ENCODE results near the gene EXOC3L1.

The EXOC3L1 gene

DNA sequence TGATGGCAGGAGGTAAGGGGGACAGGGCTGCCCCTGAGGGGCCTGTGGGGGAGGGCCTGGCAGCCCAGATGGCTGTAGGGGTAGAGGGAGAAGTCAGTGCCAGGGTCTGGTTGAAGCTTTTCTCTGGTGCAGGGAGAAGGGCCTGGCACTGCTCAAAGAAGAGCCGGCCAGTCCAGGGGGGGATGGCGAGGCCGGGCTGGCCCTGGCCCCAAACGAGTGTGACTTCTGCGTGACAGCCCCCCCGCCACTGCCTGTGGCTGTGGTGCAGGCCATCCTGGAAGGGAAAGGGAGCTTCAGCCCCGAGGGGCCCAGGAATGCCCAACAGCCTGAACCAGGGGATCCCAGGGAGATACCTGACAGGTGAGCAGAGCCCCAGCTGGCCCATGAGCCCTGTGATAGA is 22.3 kb downstream of the EXOC3L1 start:
- no peak for TF ChIP-seq CTCF (IDR thresholded peaks at IDR 0.05; ENCODE audit: insufficient read depth, missing control alignments)
- DNase-seq (ENCODE audit: insufficient read length, low spot score), result no peak
- no peak for FAIRE-seq

GRCh38 chr16:67166598-67167168 is 23.3 kb downstream of the EXOC3L1 start:
- FAIRE-seq (no peak), DNase-seq (ENCODE audit: insufficient read length, low spot score) (no peak)
- no peak for TF ChIP-seq CTCF (IDR thresholded peaks at IDR 0.05; ENCODE audit: insufficient read depth, missing control alignments)

DNA sequence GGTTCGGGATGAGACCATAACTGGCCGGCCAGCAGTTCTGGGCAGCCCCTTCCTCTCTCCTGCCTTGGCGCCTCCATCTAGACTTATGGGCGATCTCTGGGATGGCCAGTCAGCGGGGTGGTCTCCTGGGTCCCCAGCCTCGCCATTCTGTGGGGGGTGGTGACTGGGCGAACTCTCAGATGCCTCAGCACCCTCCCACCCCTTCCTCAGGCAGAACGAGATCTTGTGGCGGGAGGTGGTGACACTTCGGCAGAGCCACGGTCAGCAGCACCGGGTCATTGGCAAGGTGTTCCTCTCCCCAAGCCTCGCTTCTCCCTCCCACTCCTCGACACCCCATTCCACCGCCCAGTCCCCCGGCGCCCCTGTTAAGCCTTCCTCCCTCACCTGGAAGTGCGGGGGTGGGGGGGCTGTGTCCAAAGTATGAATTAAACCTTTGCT is 23.8 kb downstream of the EXOC3L1 start:
- no peak for FAIRE-seq
- DNase-seq (ENCODE audit: insufficient read length, low spot score), result no peak
- TF ChIP-seq CTCF (IDR thresholded peaks at IDR 0.05; ENCODE audit: insufficient read depth, missing control alignments), result no peak

- no peak for DNase-seq (ENCODE audit: insufficient read length, low spot score)
- no peak for TF ChIP-seq CTCF (IDR thresholded peaks at IDR 0.05; ENCODE audit: insufficient read depth, missing control alignments)
- FAIRE-seq, result no peak
Measured at GRCh38 chr16:67165121-67166078, 24.5 kb downstream of the EXOC3L1 start.

DNA sequence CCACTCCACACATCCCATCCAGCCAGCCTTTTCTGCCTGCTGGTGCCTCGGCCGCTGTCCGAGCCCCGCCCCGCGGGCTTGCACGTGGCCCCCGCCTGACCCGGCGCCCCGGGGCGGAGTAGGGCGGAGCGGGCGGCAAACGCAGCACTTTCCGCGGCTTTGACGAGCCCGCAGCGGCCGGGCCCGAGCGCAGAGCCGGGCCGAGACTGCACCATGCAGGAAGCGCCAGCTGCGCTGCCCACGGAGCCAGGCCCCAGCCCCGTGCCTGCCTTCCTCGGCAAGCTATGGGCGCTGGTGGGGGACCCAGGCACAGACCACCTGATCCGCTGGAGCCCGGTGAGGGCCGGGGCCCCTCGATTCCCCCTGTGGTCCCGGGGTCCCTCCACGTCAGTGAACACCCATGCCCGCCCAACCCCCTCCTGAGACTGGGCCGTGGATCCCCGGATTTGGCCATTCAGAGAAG is 25.3 kb downstream of the EXOC3L1 start, which contains the start of gene HSF4:
Gene HSF4 (plus strand): TSS at position 147 of the 463 bp plus-strand sequence. CDS start 67 bp downstream, at position 214.
- no peak for TF ChIP-seq CTCF (IDR thresholded peaks at IDR 0.05; ENCODE audit: insufficient read depth, missing control alignments)
- DNase-seq (ENCODE audit: insufficient read length, low spot score), result no peak
- no peak for FAIRE-seq

- no peak for TF ChIP-seq CTCF (IDR thresholded peaks at IDR 0.05; ENCODE audit: insufficient read depth, missing control alignments)
- FAIRE-seq (no peak), DNase-seq (ENCODE audit: insufficient read length, low spot score) (no peak)
Measured at GRCh38 chr16:67163999-67164558, 25.9 kb downstream of the EXOC3L1 start.
